B cell (primary cell): Measurements from ENCODE around the gene SYNDIG1L. TPM values are rescaled to one million over a fixed set of nuclear protein-coding genes. Genes with fewer than 3 reads are reported as not detected.

ENCODE experiments used
- ATAC-seq: fragments of 200-7000 bp; cut with Tn5 transposase; one replicate; pipeline ENCODE4 v1.10.0; 2021; ENCODE audit warnings: low read depth, mild to moderate bottlenecking, moderate number of reproducible peaks, moderate library complexity
- CTCF ChIA-PET: fragments of 350-600 bp; sonication (Branson Sonifier 250); formaldehyde crosslinking; loops from one replicate; lab custom pipeline; 2021; ENCODE audit warnings: antibody characterized with exemption, inconsistent platforms; lab: Charles Lee
- POLR2A ChIA-PET: fragments of 350-600 bp; sonication (Branson Sonifier 250); formaldehyde crosslinking; loops from one replicate; lab custom pipeline; 2021; ENCODE audit warnings: antibody characterized with exemption; lab: Charles Lee
- DNase-seq: peaks from one replicate; pipeline ENCODE4 v3.0.0; 2013
- H2AFZ ChIP-seq: 2 replicates; pipeline ENCODE4 v1.6.1; 2012; ENCODE audit warnings: mild to moderate bottlenecking, low read depth, low read length; ENCODE audit not compliant: insufficient read depth, poor library complexity, severe bottlenecking
- H3K27ac ChIP-seq, 2 donors: 1 replicate in 1 of 2; 2 replicates in 1 of 2; pipeline ENCODE4 v1.5.1; 2012 to 2013; ENCODE audit warnings: low read length in 2 of 2, mild to moderate bottlenecking in 2 of 2, moderate library complexity in 1 of 2
- H3K27me3 ChIP-seq, 4 experiments: fragments of 200-600 bp in 1 of 4; sonication (generic) in 1 of 4; replicated peaks in 1 of 4; 1 replicate in 2 of 4; 2 replicates in 2 of 4; pipeline versions ENCODE4 v1.6.1 to v1.7.0; 2013 to 2016; ENCODE audit warnings: low read length in 3 of 4, mild to moderate bottlenecking in 2 of 4, mixed read lengths in 1 of 4, moderate library complexity in 1 of 4; ENCODE audit not compliant: insufficient read depth in 4 of 4, control insufficient read depth in 3 of 4; ENCODE audit errors: control extremely low read depth in 1 of 4
- H3K36me3 ChIP-seq, 2 experiments: replicated peaks in 1 of 2; 1 replicate in 1 of 2; 2 replicates in 1 of 2; pipeline versions ENCODE4 v1.6.1 to v1.7.1; 2013; ENCODE audit warnings: low read length in 1 of 2; ENCODE audit not compliant: insufficient read depth in 2 of 2, control insufficient read depth in 1 of 2; ENCODE audit errors: control extremely low read depth in 1 of 2, extremely low read depth in 1 of 2
- H3K4me1 ChIP-seq, 2 donors: fragments of 200-600 bp in 1 of 2; sonication (generic) in 1 of 2; 1 replicate in 1 of 2; 2 replicates in 1 of 2; pipeline versions ENCODE4 v1.5.1 to v1.6.1; 2013 to 2017; ENCODE audit warnings: low read length in 2 of 2; ENCODE audit not compliant: control insufficient read depth in 2 of 2, insufficient read depth in 2 of 2
- H3K4me2 ChIP-seq: replicated peaks from 2 replicates; pipeline ENCODE3; 2012; ENCODE audit warnings: mild to moderate bottlenecking, low read depth, low read length; ENCODE audit not compliant: poor library complexity, severe bottlenecking
- H3K4me3 ChIP-seq, 5 experiments: fragments of 200-600 bp in 1 of 5; sonication (generic) in 1 of 5; 1 replicate in 3 of 5; 2 replicates in 2 of 5; pipeline versions ENCODE4 v1.5.1 to v1.7.0; 2011 to 2016; ENCODE audit warnings: low read length in 4 of 5, mild to moderate bottlenecking in 4 of 5, low read depth in 2 of 5, control low read depth in 1 of 5, moderate library complexity in 1 of 5; ENCODE audit not compliant: insufficient read depth in 1 of 5; ENCODE audit errors: control extremely low read depth in 1 of 5, extremely low read depth in 1 of 5
- H3K79me2 ChIP-seq: fragments of 200-600 bp; sonication (generic); one replicate; pipeline ENCODE4 v1.6.0; 2016; ENCODE audit warnings: low read length; ENCODE audit not compliant: control insufficient read depth, insufficient read depth
- H3K9ac ChIP-seq: fragments of 200-600 bp; sonication (generic); 2 replicates; pipeline ENCODE4 v1.6.1; 2017; ENCODE audit warnings: mild to moderate bottlenecking, low read length, moderate library complexity
- H3K9me3 ChIP-seq, 3 donors: one replicate each; pipeline versions ENCODE4 v1.6.1 to v1.7.1; 2013; ENCODE audit warnings: low read length in 2 of 3; ENCODE audit not compliant: control insufficient read depth in 2 of 3, insufficient read depth in 1 of 3; ENCODE audit errors: control extremely low read depth in 1 of 3
- H4K20me1 ChIP-seq: 2 replicates; pipeline ENCODE4 v1.6.0; 2012; ENCODE audit warnings: mild to moderate bottlenecking, low read length; ENCODE audit not compliant: insufficient read depth, control insufficient read depth, poor library complexity, severe bottlenecking
- H3K27ac Mint-ChIP-seq: one replicate; pipeline ENCODE4 v1.8.0; 2021; ENCODE audit warnings: mixed read lengths
- H3K27me3 Mint-ChIP-seq: one replicate; pipeline ENCODE4 v1.8.0; 2021; ENCODE audit warnings: mixed read lengths
- H3K4me1 Mint-ChIP-seq: one replicate; pipeline ENCODE4 v1.8.0; 2021; ENCODE audit warnings: mixed read lengths
- H3K4me3 Mint-ChIP-seq: one replicate; pipeline ENCODE4 v1.8.0; 2021; ENCODE audit warnings: mixed read lengths
- H3K9me3 Mint-ChIP-seq: one replicate; pipeline ENCODE4 v1.8.0; 2022; ENCODE audit warnings: mixed read lengths; ENCODE audit not compliant: insufficient read depth
- EZH2 ChIP-seq: IDR thresholded peaks from 2 replicates; pipeline ENCODE4 v1.6.1; 2012; ENCODE audit warnings: borderline replicate concordance, low read depth, mild to moderate bottlenecking, moderate library complexity, low read length; ENCODE audit not compliant: insufficient read depth, poor library complexity, severe bottlenecking
- WGBS: methylation state at CpG from one replicate; pipeline ENCODE4 v1.1.5; 2013; ENCODE audit warnings: missing lambda C conversion rate; ENCODE audit not compliant: insufficient coverage; 5-methylcytosine and 5-hydroxymethylcytosine counted together
- intact Hi-C: fragments of 100-400 bp; cut with micrococcal nuclease; formaldehyde crosslinking; loops from one replicate; pipeline ENCODE4 v1.10.0; 2022
- polyA plus RNA-seq: library from polyadenylated mRNA; depleted of rRNA; stranded (reverse); fragments of >200 nt; gene quantifications from 2 replicates; pipeline ENCODE4 v1.2.3, GENCODE V29; 2012
- total RNA-seq, 2 donors: library from RNA; stranded (reverse); fragments of 120-200 nt in 1 of 2; gene quantifications; 1 replicate in 1 of 2; 2 replicates in 1 of 2; pipeline versions ENCODE4 v1.2.3 to v1.2.4, GENCODE V29; 2013 to 2022
- TF ChIP-seq, protein P1 (sequence below): fragments of 200-600 bp; IDR thresholded peaks from one replicate; pipeline ENCODE4 v1.8.0; 2022; ENCODE audit warnings: antibody characterized with exemption, mild to moderate bottlenecking

The SYNDIG1L gene
- total and polyA plus RNA-seq, 2 donors (not counting 1 experiment from before 2014, with no cell fraction given), result 0.16 TPM; not detected in 1

- H3K9me3 Mint-ChIP-seq, result no peaks in the 10 kb centered on the region
- peak overlapping the region; percentile 97 for H3K4me3 Mint-ChIP-seq
- Histone ChIP-seq H3K79me2 (no peaks in the 10 kb centered on the region), H3K36me3 (no peaks in the 10 kb centered on the region), H3K4me2 (peak overlapping the region; percentile 84), H3K27me3 (no peaks in the 10 kb centered on the region), H3K4me3 (no peak overlapping the region), H3K9ac (no peak overlapping the region), H3K4me1 (peaks cover 33 to 48% of the 10 kb centered on the region in 2 donors), H2AFZ (peak overlapping the region; percentile 75), H3K27ac (peak overlapping the region in 1 of 2 donors; percentile 92), H3K9me3 (no peaks in the 10 kb centered on the region), H4K20me1 (no peaks in the 10 kb centered on the region)
- ATAC-seq, result no peak
- TF ChIP-seq, protein P1, sequence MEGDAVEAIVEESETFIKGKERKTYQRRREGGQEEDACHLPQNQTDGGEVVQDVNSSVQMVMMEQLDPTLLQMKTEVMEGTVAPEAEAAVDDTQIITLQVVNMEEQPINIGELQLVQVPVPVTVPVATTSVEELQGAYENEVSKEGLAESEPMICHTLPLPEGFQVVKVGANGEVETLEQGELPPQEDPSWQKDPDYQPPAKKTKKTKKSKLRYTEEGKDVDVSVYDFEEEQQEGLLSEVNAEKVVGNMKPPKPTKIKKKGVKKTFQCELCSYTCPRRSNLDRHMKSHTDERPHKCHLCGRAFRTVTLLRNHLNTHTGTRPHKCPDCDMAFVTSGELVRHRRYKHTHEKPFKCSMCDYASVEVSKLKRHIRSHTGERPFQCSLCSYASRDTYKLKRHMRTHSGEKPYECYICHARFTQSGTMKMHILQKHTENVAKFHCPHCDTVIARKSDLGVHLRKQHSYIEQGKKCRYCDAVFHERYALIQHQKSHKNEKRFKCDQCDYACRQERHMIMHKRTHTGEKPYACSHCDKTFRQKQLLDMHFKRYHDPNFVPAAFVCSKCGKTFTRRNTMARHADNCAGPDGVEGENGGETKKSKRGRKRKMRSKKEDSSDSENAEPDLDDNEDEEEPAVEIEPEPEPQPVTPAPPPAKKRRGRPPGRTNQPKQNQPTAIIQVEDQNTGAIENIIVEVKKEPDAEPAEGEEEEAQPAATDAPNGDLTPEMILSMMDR, result no peak
- TF ChIP-seq EZH2, result no peak
- H3K27ac Mint-ChIP-seq, result peak overlapping the region; percentile 100
- intact Hi-C loops, result loop anchor here (5.0 kb wide), 2 partner anchors 143 to 1263 kb away; partner anchors contain the start of gene PSEN1
- ChIA-PET POLR2A (no interaction called here), CTCF (interaction anchor here (1.1 to 3.5 kb wide), 3 partner anchors 36 to 93 kb away, joined by 4 to 17 read pairs (median 13); partner anchors contain the start of genes ISCA2 and NPC2)
- 84% methylated on average over 12 of the region's 13 CpGs for WGBS
- peaks cover 54% of the 10 kb centered on the region for H3K4me1 Mint-ChIP-seq
- H3K27me3 Mint-ChIP-seq, result no peaks in the 10 kb centered on the region
- peak; percentile 21 for DNase-seq
These were observed 25.9 kb downstream of the SYNDIG1L start for GRCh38 chr14:74400031-74400685.

GRCh38 chr14:74395094-74395493, 30.9 kb downstream of the SYNDIG1L start:
- no peak overlapping the region for H2AFZ ChIP-seq
- no peaks in the 10 kb centered on the region for H3K9me3 ChIP-seq
- H3K9ac ChIP-seq, result no peak overlapping the region
- CTCF ChIA-PET, result no interaction called here
- DNase-seq (no peak), ATAC-seq (no peak)
- 85% methylated on average over 3 of the region's 4 CpGs for WGBS
- no peaks in the 10 kb centered on the region for H4K20me1 ChIP-seq
- Mint-ChIP-seq H3K27me3 (peaks cover 8% of the 10 kb centered on the region), H3K9me3 (no peaks in the 10 kb centered on the region), H3K27ac (no peak overlapping the region), H3K4me1 (peaks cover 6% of the 10 kb centered on the region), H3K4me3 (no peak overlapping the region)
- H3K27me3 ChIP-seq, result no peaks in the 10 kb centered on the region
- no peaks in the 10 kb centered on the region for H3K36me3 ChIP-seq
- H3K27ac ChIP-seq, result no peak overlapping the region
- no peak for TF ChIP-seq EZH2
- H3K4me1 ChIP-seq, result peaks cover under 1 to 2% of the 10 kb centered on the region in 2 donors
- no peak overlapping the region for H3K4me3 ChIP-seq
- no peaks in the 10 kb centered on the region for H3K79me2 ChIP-seq
- intact Hi-C loops, result no loop called here
- POLR2A ChIA-PET, result no interaction called here
- no peak overlapping the region for H3K4me2 ChIP-seq
